ENCODE data around the gene RUNX1.

RUNX1 gene

DNA sequence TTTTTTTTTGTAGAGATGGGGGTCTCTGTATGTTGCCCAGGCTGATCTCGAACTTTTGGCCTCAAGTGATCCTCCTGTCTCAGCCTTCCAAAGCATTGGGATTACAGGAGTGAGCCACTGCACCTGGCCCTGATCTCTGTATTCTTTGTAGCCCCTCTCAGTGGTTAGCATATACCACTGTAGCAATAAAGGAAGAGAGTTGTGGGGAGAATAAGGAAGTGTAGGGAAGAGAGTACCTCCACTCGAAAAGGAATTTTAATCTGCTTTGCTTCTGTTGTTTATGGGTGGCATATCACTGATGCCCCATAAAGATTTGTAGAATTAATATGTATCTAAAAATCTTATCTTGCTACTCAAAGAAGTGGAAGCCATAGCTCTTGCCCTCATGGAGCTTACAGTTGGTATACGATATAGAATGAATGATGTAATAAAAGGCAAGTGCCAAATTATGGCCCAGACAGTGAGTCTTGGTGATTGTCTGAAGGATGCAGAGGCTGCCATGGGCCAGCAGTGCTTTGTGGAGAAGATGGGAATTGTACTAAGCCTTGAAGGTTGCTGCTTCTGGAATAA lies 284.3 kb downstream of the RUNX1 start:
- DNase-seq, result no peak

DNA sequence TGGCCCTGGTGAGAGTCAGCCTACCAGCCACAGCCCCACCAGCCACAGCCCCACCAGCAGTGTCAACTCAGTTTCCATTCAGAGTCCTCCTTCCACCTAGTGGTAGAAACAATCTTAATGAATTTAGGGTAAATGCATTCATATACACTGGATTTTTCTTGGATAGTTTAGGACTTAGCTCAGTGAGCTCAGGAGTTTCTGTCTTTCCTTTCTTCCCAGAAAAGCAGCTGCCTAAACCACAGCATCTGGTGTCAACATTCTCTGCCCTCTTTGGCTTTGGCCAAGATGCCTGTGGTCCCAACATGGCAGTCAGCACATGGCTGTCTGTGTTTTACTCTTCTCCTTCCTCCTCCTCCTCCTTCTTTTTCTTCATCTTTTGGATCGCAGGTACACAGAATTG lies 286.3 kb downstream of the RUNX1 start:
- DNase-seq, result no peak

DNA sequence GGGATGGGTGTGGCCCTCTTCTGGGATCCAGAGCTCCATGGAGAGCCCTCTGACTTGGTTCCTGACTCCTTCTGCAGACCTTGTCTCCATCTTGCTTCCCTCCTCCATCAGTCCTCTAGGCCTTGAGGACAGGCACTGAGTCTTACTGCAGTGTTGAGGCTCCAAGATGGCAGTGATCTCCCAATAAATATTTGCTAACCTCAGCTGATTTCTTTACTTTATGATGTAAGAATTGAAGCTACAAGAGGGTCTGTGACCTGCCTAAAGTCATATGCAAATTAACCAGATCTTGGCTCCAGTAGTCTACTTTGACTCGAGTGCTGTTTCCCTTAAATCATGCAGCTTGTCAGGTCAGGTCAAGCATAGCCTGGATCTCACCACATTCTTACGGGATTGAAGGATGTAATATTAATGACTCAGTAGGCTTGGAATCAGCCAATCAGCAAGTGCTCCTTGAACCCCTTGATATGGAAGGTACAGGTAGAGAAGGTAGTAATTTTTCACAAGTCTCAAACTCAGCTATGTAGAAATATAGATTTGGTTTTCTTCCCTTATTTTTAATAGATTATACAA lies 287.3 kb downstream of the RUNX1 start:
- no peak for DNase-seq

DNA sequence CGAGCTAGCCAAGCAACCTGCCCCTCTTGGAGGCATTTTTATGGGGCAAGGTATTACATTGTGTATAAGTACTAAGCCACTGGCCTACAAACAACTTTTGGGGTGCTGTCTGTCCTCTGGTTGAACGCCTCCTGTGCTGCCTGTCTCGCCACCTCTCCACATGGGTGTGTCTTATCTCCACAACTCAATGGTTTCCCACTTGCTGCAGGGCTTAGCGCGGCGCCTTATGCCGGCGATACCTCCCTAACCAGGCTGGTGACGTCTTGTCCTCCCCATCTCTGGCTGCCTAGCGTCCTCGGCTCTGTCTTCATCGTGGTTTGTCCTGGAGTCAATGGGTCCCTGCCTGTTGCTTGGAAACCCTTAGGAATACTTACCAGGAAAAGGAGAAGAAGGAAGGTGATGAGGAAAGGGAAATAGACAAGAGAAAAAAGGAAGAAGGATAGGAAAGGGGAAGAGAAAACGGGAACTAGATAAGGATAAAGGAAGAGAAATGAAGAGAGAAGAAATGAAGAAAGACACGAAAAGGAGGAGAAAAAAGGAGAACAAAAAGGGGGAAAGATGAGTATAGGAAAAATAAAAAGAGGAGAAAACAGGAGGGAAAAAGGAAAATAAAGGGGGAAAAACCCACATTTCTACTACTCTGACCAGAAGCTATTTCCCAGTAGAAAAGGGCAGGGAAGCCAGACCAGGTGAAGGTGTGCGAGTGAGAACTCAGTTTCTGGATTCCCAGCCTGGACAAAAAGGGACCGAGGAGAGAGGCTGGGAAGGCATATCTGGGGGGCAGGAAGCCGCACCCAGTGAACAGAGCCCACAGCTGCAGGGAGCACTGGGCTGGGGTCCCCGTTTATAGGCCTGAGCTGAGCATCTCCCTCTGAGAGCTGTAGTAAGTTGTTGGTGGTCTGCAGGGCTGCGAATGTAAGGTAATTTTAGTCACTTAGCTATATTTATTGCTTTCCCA lies 294.1 kb downstream of the RUNX1 start:
- no peak for DNase-seq

DNA sequence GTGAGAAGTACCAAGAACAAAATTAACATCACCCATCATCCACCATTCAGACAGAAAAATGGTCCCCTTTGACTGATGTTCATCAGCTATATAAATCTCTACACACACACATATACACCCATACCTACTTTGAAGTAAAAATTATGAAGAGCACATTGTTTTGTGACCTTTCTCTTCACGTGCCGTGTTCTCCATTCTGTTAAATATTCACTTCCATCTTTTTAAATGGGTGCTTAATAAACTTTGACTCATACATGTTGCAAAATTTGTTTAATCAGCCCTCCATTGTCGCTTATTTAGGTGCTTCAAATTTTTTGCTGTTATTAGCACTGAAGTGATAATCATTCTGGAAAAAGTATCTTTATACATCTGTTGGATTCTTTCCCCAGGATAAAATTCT lies 300.2 kb downstream of the RUNX1 start:
- DNase-seq, result no peak

DNA sequence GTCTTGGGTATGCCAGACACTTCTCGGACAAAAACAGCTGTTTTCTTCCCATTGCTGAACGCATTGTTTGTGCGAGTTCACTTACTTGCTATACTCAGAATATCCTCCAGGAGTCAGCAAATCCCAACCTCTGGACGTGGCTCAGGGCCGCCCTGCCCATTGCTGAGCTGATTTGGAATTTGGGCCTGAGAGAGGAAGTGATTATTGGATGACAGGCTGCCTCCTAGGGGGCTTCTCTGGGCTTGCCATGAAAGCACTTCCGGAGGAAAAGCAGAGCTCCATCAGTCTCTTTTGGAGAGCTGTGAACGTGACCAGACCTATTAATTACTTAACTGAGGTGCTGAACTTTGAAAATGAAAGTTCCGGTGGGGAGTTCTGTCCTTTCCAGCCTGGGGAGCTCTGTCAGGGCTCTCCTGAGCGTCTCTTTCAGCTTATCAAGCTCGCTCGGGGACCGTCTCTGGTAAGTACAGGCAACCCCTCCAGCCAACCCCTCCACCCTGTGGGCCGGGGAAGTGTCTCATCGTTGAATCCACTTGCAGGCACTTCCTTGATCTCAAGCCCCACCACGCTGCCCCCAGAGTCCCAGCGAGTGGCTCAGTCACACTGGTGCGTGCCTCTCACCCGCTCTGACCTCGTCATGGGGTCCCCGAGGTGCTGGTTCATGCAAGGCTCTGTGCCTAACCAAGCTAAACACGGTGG lies 303.4 kb downstream of the RUNX1 start:
- peak; percentile 71 for DNase-seq

DNA sequence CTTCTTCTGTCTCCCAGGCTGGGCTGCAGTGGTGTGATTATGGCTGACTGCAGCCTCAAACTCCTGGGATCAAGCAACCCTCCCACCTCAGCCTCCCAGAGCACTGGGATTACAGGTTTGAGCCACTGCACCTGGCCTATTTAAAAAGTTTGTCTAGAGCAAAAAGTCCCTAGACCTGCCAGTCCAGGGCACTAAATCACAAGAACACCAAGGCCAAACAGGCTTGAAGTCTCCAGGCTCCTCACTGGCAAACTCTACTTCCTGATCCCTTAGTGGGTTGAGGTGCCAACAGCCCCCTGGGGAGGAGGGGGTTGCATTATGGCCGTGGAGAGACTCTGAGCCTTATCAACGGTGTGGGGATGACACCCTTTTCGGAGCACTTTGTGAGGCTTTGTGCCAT lies 304.3 kb downstream of the RUNX1 start:
- no peak for DNase-seq

DNA sequence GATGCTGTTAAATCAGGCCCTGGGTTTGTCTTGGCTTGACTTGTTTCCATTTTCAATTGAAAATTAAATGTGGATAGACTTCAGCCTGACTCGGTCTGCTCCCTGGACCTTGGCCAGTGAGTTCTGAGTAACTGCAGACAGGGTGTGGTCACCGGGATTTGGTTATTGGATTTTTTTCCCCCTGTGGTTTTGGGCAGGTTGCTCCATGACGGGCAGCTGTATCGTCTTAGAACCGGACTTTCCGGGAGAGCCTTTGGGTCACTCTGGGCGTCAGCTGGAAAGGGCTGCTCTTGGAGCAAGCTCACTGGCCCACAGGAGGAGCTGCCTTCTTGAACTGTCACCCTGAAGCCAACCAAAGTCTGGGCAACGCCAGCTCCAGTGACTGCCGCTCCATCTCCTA lies 305.3 kb downstream of the RUNX1 start:
- peak; percentile 47 for DNase-seq

DNA sequence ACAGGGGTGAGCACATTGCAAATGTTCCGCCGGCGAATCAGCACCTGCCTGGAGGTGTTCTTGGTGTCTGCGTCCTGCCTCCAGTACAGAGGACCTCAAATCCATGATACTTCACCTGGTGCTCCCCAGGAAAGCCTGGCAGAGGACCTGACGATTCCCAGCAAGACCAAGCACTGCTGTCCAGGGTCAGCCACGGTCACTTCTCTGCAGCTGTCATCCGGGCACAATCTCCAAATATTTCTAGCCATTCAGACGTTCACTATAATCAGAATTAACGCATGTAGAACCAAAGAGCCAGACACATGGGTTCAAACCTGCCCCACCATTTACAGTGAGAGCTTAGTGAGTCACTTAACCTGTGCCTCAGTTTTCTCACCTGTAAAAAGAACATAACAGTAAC lies 305.8 kb downstream of the RUNX1 start:
- no peak for DNase-seq

DNA sequence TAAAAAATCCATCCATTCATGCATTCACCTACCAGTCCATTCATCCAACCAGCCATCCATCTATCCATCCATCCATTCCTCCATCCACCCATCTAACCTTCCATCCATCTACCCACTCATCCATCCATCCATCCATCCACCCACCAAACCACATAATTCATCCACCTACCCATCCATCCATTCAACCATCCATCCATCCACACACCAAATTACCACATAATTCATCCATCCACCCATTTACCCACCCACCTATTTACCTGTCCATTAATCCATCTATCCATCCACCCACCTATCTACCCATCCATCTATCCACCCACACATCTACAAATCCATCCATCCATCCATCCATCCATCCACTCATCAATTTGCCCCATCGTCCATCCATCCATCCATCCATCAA lies 308.9 kb downstream of the RUNX1 start:
- no peak for DNase-seq

Measured in NCI-H226 (cell line).